A673 (cell line): ENCODE data around the gene OGG1. TPM values are rescaled to one million over a fixed set of nuclear protein-coding genes. Genes with fewer than 3 reads are reported as not detected.

ENCODE experiments used
- BruUV-seq: library from RNA; stranded (reverse); fragments of 400-500 nt; replicated peaks from 2 replicates; lab custom pipeline; 2021; lab: Mats Ljungman, UMichigan
- CTCF ChIA-PET: fragments of 300-600 bp; sonication (Branson Sonifier 250); formaldehyde crosslinking; loops from one replicate; lab custom pipeline; 2022; ENCODE audit warnings: antibody characterized with exemption; lab: Charles Lee
- POLR2A ChIA-PET: fragments of 300-600 bp; sonication (Branson Sonifier 250); formaldehyde crosslinking; loops from one replicate; lab custom pipeline; 2022; ENCODE audit warnings: antibody characterized with exemption; ENCODE audit not compliant: low non-redundant PET; lab: Charles Lee
- DNase-seq: peaks from one replicate; pipeline ENCODE4 v3.0.0-alpha.2; 2015; ENCODE audit warnings: low spot score
- H3K27ac ChIP-seq: fragments of 200-600 bp; sonication (generic); 2 replicates; pipeline ENCODE4 v1.5.1; 2016; ENCODE audit warnings: mixed run types, low read depth, mild to moderate bottlenecking, mixed read lengths, antibody characterized with exemption, low read length; ENCODE audit not compliant: poor library complexity, severe bottlenecking
- H3K27me3 ChIP-seq: fragments of 200-600 bp; sonication (generic); replicated peaks from 2 replicates; pipeline ENCODE4 v1.6.1; 2017; ENCODE audit warnings: mixed run types, low read depth, mild to moderate bottlenecking, mixed read lengths, antibody characterized with exemption, low read length; ENCODE audit not compliant: insufficient read depth, poor library complexity
- H3K36me3 ChIP-seq: fragments of 200-600 bp; sonication (generic); 2 replicates; pipeline ENCODE4 v1.6.1; 2016; ENCODE audit warnings: mixed run types, mild to moderate bottlenecking, mixed read lengths, antibody characterized with exemption, low read length; ENCODE audit not compliant: insufficient read depth, poor library complexity, severe bottlenecking
- H3K4me1 ChIP-seq: fragments of 200-600 bp; sonication (generic); 2 replicates; pipeline ENCODE4 v1.6.1; 2017; ENCODE audit warnings: mixed run types, mild to moderate bottlenecking, mixed read lengths, antibody characterized with exemption, low read length; ENCODE audit not compliant: insufficient read depth, poor library complexity, severe bottlenecking
- H3K4me3 ChIP-seq: fragments of 200-600 bp; sonication (generic); 2 replicates; pipeline ENCODE4 v1.5.1; 2016; ENCODE audit warnings: low read depth, mixed run types, mild to moderate bottlenecking, mixed read lengths, low read length; ENCODE audit not compliant: poor library complexity, severe bottlenecking
- H3K9me3 ChIP-seq: fragments of 200-600 bp; sonication (generic); 2 replicates; pipeline ENCODE4 v1.6.1; 2016; ENCODE audit warnings: mixed run types, low read depth, mild to moderate bottlenecking, mixed read lengths, antibody characterized with exemption, low read length; ENCODE audit not compliant: poor library complexity, severe bottlenecking
- EZH2 ChIP-seq: fragments of 200-600 bp; sonication (generic); IDR thresholded peaks from 2 replicates; pipeline ENCODE4 v1.6.1; 2017; ENCODE audit warnings: borderline replicate concordance, low read depth, mild to moderate bottlenecking, mixed read lengths, antibody characterized with exemption, low read length; ENCODE audit not compliant: poor library complexity, severe bottlenecking
- intact Hi-C: fragments of 100-400 bp; cut with micrococcal nuclease; formaldehyde crosslinking; loops from one replicate; pipeline ENCODE4 v1.10.0; 2022; ENCODE audit not compliant: unreplicated experiment
- total RNA-seq: library from RNA; stranded (reverse); gene quantifications from 2 replicates; pipeline ENCODE4 v1.2.3, GENCODE V29; 2021
- TF ChIP-seq, protein P1 (sequence below): fragments of 300-800, 200-600 bp; sonication (generic); conservative IDR thresholded peaks from 2 replicates; pipeline ENCODE4 v1.5.1; 2017; ENCODE audit warnings: low read depth, mild to moderate bottlenecking, antibody characterized with exemption, low read length, moderate library complexity, mixed read lengths

Gene OGG1
- total RNA-seq, 1 experiment from 2014 or later: 60.2 TPM

DNA sequence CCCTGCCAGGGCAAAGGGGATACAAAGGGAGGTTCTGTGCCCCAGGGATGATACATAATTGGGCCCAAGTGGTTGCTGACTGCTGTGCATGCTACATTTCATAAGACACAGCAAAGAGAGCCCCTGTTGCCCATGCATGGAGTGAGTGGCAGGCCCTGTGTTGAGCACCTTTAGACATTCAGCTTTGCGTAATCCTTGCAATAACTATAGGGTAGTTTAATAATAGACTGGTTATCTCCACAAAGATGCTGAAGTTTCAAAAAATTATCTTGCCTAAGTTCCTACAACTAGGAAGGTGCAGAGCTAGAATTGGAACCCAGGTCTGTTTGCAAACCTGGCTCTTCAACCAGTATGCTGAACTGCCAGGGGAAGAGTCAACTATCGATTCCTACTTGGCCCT lies 1.7 kb upstream of the OGG1 start:
- CTCF ChIA-PET: no interaction called here

DNA sequence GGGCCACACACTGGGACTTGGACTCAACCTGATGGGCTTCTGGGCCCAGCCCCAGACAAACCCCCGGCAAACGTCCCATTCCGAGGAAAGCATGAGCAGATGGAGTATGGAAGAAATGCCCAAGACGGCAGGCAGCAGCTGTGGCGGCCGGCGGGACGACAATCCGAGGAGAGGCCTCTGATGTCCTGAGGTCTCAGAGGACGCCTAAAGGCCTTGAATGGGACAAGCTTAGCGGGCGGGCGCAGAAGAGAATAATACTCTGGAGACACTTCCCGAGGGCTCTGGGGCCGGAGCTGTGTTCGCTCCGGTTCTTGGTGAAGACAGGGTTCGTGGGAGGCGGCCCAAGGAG lies 482 bp upstream of the OGG1 start:
- intact Hi-C loops: no loop called here
- H3K27me3 ChIP-seq: no peaks in the 10 kb centered on the region

More for the DNA sequence above, 1.7 kb upstream of the OGG1 start:
- POLR2A ChIA-PET: no interaction called here
- intact Hi-C loops: no loop called here
- no peaks in the 10 kb centered on the region for H3K27me3 ChIP-seq
- BruUV-seq: no TSS peak
- H3K36me3 ChIP-seq: peaks cover 72% of the 10 kb centered on the region
- no peaks in the 10 kb centered on the region for H3K9me3 ChIP-seq
- peaks cover 5% of the 10 kb centered on the region for H3K4me1 ChIP-seq
- no peak overlapping the region for H3K4me3 ChIP-seq
- no peak for DNase-seq
- H3K27ac ChIP-seq: no peak overlapping the region
- TF ChIP-seq, protein P1, sequence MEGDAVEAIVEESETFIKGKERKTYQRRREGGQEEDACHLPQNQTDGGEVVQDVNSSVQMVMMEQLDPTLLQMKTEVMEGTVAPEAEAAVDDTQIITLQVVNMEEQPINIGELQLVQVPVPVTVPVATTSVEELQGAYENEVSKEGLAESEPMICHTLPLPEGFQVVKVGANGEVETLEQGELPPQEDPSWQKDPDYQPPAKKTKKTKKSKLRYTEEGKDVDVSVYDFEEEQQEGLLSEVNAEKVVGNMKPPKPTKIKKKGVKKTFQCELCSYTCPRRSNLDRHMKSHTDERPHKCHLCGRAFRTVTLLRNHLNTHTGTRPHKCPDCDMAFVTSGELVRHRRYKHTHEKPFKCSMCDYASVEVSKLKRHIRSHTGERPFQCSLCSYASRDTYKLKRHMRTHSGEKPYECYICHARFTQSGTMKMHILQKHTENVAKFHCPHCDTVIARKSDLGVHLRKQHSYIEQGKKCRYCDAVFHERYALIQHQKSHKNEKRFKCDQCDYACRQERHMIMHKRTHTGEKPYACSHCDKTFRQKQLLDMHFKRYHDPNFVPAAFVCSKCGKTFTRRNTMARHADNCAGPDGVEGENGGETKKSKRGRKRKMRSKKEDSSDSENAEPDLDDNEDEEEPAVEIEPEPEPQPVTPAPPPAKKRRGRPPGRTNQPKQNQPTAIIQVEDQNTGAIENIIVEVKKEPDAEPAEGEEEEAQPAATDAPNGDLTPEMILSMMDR: no peak
- no peak for TF ChIP-seq EZH2

DNA sequence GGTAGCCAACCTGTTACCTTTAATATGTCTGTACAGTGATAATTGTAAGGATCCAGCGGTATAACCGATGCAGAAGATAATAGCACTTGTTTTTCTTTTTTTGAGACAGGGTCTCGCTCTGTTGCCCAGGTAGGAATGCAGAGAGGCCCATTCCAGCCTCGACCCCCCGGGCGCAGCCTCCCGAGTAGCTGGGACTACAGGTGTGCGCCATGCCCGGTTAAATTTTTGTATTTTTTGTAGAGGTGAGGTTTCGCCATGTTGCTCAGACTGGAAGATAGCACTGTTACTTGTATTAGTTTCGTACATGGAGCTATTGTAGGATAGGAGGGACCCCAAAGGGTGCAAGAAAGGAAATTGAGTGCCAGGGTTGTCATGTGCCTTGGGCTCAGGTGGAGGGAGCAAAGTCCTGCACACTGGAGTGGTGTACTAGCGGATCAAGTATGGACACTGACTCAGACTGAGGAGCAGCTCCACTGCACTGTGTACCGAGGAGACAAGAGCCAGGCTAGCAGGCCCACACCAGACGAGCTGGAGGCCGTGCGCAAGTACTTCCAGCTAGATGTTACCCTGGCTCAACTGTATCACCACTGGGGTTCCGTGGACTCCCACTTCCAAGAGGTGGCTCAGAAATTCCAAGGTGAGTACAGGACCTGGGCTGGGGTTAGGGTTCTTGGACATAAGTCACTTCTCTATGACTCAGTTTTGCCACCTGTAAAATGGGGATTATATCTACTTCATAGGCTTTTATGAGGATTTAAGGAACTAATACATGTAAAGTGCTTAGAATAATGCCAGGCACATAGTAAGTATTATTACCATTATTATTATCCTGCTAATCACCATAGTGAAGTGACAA lies 1.0 kb downstream of the OGG1 start:
- H3K4me1 ChIP-seq: peaks cover 14% of the 10 kb centered on the region
- H3K4me3 ChIP-seq: peak overlapping the region; percentile 62
- ChIA-PET CTCF (no interaction called here), POLR2A (no interaction called here)
- no peaks in the 10 kb centered on the region for H3K27me3 ChIP-seq
- DNase-seq: no peak
- TF ChIP-seq, protein P1: no peak
- no peak for TF ChIP-seq EZH2
- intact Hi-C loops: loop anchor here (1.0 kb wide), 1 partner anchor 19 kb away; the partner anchor contains the start of gene BRPF1
- peak overlapping the region; percentile 89 for H3K27ac ChIP-seq
- BruUV-seq: no TSS peak
- H3K9me3 ChIP-seq: no peaks in the 10 kb centered on the region
- peaks cover 54% of the 10 kb centered on the region for H3K36me3 ChIP-seq

More for the DNA sequence above, 482 bp upstream of the OGG1 start:
- CTCF ChIA-PET: interaction anchor here (0.6 to 0.9 kb wide), 2 partner anchors 22 to 141 kb away, joined by 3 read pairs; no protein-coding TSS in a partner anchor
- no peaks in the 10 kb centered on the region for H3K9me3 ChIP-seq
- peaks cover 5% of the 10 kb centered on the region for H3K4me1 ChIP-seq
- TSS peak; percentile 65 for BruUV-seq
- peak overlapping the region; percentile 62 for H3K4me3 ChIP-seq
- no peak for DNase-seq
- POLR2A ChIA-PET: interaction anchor here (0.6 kb wide), 1 partner anchor 11 kb away, joined by 5 read pairs; no protein-coding TSS in a partner anchor
- H3K36me3 ChIP-seq: peaks cover 59% of the 10 kb centered on the region
- TF ChIP-seq, protein P1: no peak
- TF ChIP-seq EZH2: no peak
- peak overlapping the region; percentile 89 for H3K27ac ChIP-seq
